ENCODE data around the gene ATXN7L1. TPM values are rescaled to one million over a fixed set of nuclear protein-coding genes. Genes with fewer than 3 reads are reported as not detected.
"Not testable (repeated sequence)": the region's sequence is repeated elsewhere in the genome, so short reads cannot be mapped to it uniquely, and the experiment has no call there.

The ATXN7L1 gene
- polyA plus RNA-seq, 1 experiment: 2.7 TPM

- no peak for TF ChIP-seq CTCF (IDR thresholded peaks at IDR 0.05; ENCODE audit: insufficient read depth, low read depth, low read length)
- Histone ChIP-seq H3K36me3 (ENCODE audit: control insufficient read depth, insufficient read depth, low read length) (no peaks in the 10 kb centered on the region), H3K4me3 (ENCODE audit: low read depth, low read length) (no peak overlapping the region), H3K27me3 (ENCODE audit: control insufficient read depth, insufficient read depth, low read length) (no peaks in the 10 kb centered on the region)
- POLR2A ChIA-PET: no interaction called here
- CTCF ChIA-PET: interaction anchor here (1.1 kb wide), 1 partner anchor 45 kb away, joined by 3 read pairs; no protein-coding TSS in a partner anchor
- no peak for DNase-seq (ENCODE audit: low read depth)
Measured at GRCh38 chr7:105697753-105698152, 178.6 kb downstream of the ATXN7L1 start.

GRCh38 chr7:105697169-105697568 lies 179.2 kb downstream of the ATXN7L1 start:
- not testable (repeated sequence) for DNase-seq (ENCODE audit: low read depth); H3K36me3 ChIP-seq (ENCODE audit: control insufficient read depth, insufficient read depth, low read length)
- CTCF ChIA-PET: interaction anchor here (0.9 kb wide), 1 partner anchor 10 kb away, joined by 3 read pairs; no protein-coding TSS in a partner anchor

GRCh38 chr7:105693576-105693975 lies 182.8 kb downstream of the ATXN7L1 start:
- no peaks in the 10 kb centered on the region for H3K36me3 ChIP-seq (ENCODE audit: control insufficient read depth, insufficient read depth, low read length)
- DNase-seq (ENCODE audit: low read depth): no peak
- no peak for TF ChIP-seq CTCF (IDR thresholded peaks at IDR 0.05; ENCODE audit: insufficient read depth, low read depth, low read length)
- no peaks in the 10 kb centered on the region for H3K27me3 ChIP-seq (ENCODE audit: control insufficient read depth, insufficient read depth, low read length)
- ChIA-PET CTCF (no interaction called here), POLR2A (no interaction called here)
- no peak overlapping the region for H3K4me3 ChIP-seq (ENCODE audit: low read depth, low read length)

More at GRCh38 chr7:105697169-105697568, 179.2 kb downstream of the ATXN7L1 start:
- POLR2A ChIA-PET; H3K27me3 ChIP-seq (ENCODE audit: control insufficient read depth, insufficient read depth, low read length); H3K4me3 ChIP-seq (ENCODE audit: low read depth, low read length): not testable (repeated sequence)

GRCh38 chr7:105691680-105692564 lies 184.5 kb downstream of the ATXN7L1 start:
- Histone ChIP-seq H3K27me3 (ENCODE audit: control insufficient read depth, insufficient read depth, low read length) (no peaks in the 10 kb centered on the region), H3K4me3 (ENCODE audit: low read depth, low read length) (peak overlapping the region; percentile 38), H3K36me3 (ENCODE audit: control insufficient read depth, insufficient read depth, low read length) (no peaks in the 10 kb centered on the region)
- no peak for TF ChIP-seq CTCF (IDR thresholded peaks at IDR 0.05; ENCODE audit: insufficient read depth, low read depth, low read length)
- ChIA-PET CTCF (no interaction called here), POLR2A (no interaction called here)
- DNase-seq (ENCODE audit: low read depth): peak; percentile 37

- Histone ChIP-seq H3K27me3 (ENCODE audit: control insufficient read depth, insufficient read depth, low read length) (no peaks in the 10 kb centered on the region), H3K36me3 (ENCODE audit: control insufficient read depth, insufficient read depth, low read length) (no peaks in the 10 kb centered on the region), H3K4me3 (ENCODE audit: low read depth, low read length) (peak overlapping the region; percentile 38)
- CTCF ChIA-PET: no interaction called here
- TF ChIP-seq CTCF (IDR thresholded peaks at IDR 0.05; ENCODE audit: insufficient read depth, low read depth, low read length): no peak
- no peak for DNase-seq (ENCODE audit: low read depth)
- POLR2A ChIA-PET: no interaction called here
Measured at GRCh38 chr7:105691082-105691679, 185.2 kb downstream of the ATXN7L1 start.

Data from BJ (cell line).